ENCODE data around the gene ACADL. TPM values are rescaled to one million over a fixed set of nuclear protein-coding genes. Genes with fewer than 3 reads are reported as not detected.

Gene ACADL
- total RNA-seq, 1 experiment from 2014 or later: 0.24 TPM

- no peaks in the 10 kb centered on the region; the same call in 1 of the 2 replicates for H3K36me3 ChIP-seq (ENCODE audit: low read depth)
- H3K4me2 ChIP-seq: no peak overlapping the region
- no peak for DNase-seq
- peaks cover 17% of the 10 kb centered on the region for H3K4me1 ChIP-seq (replicated peaks; ENCODE audit: insufficient read depth)
- CTCF ChIA-PET: interaction anchor here (0.6 kb wide), 1 partner anchor 125 kb away, joined by 3 read pairs; no protein-coding TSS in a partner anchor
- peaks cover 10% of the 10 kb centered on the region for H3F3A ChIP-seq (ENCODE audit: insufficient read depth, low read depth)
- no TSS peak for BruUV-seq (replicated peaks)
- POLR2A ChIA-PET (ENCODE audit: unreplicated experiment): interaction anchor here (0.6 kb wide), 1 partner anchor 16 kb away, joined by 3 read pairs; no protein-coding TSS in a partner anchor
- no peaks in the 10 kb centered on the region for H4K20me1 ChIP-seq (ENCODE audit: insufficient read depth)
- no peak overlapping the region for H3K27ac ChIP-seq
- H3K4me3 ChIP-seq: no peak overlapping the region
- TF ChIP-seq CTCF (conservative IDR thresholded peaks at IDR 0.05): no peak
- H2AFZ ChIP-seq: no peak overlapping the region
- no peaks in the 10 kb centered on the region for H3K9me3 ChIP-seq (ENCODE audit: insufficient read depth, low read depth)
- H3K79me2 ChIP-seq (ENCODE audit: low read depth): peaks cover 16% of the 10 kb centered on the region
- intact Hi-C loops (cut with micrococcal nuclease; ENCODE audit: unreplicated experiment): no loop called here
- H3K27me3 ChIP-seq (ENCODE audit: insufficient read depth, low read depth): no peaks in the 10 kb centered on the region
- no peaks in the 10 kb centered on the region for H3K9me2 ChIP-seq (ENCODE audit: insufficient read depth)
Measured at GRCh38 chr2:210167227-210167626, 58.0 kb downstream of the ACADL start.

GRCh38 chr2:210162466-210163124 is 62.7 kb downstream of the ACADL start:
- intact Hi-C loops (cut with micrococcal nuclease; ENCODE audit: unreplicated experiment): no loop called here
- POLR2A ChIA-PET (ENCODE audit: unreplicated experiment): no interaction called here
- H3K27ac ChIP-seq: no peak overlapping the region
- no peaks in the 10 kb centered on the region for H3F3A ChIP-seq (ENCODE audit: insufficient read depth, low read depth)
- DNase-seq: no peak
- no peaks in the 10 kb centered on the region for H3K9me2 ChIP-seq (ENCODE audit: insufficient read depth)
- no peaks in the 10 kb centered on the region; the same call in 1 of the 2 replicates for H3K36me3 ChIP-seq (ENCODE audit: low read depth)
- no peaks in the 10 kb centered on the region for H3K4me1 ChIP-seq (replicated peaks; ENCODE audit: insufficient read depth)
- no peaks in the 10 kb centered on the region for H3K27me3 ChIP-seq (ENCODE audit: insufficient read depth, low read depth)
- BruUV-seq (replicated peaks): no TSS peak
- TF ChIP-seq CTCF (conservative IDR thresholded peaks at IDR 0.05) (no peak), EZH2 (IDR thresholded peaks at IDR 0.05; ENCODE audit: low read depth) (no peak)
- no peak overlapping the region for H3K4me3 ChIP-seq
- H4K20me1 ChIP-seq (ENCODE audit: insufficient read depth): no peaks in the 10 kb centered on the region
- H3K4me2 ChIP-seq: no peak overlapping the region
- CTCF ChIA-PET: no interaction called here
- H2AFZ ChIP-seq: no peak overlapping the region
- no peaks in the 10 kb centered on the region for H3K9me3 ChIP-seq (ENCODE audit: insufficient read depth, low read depth)
- H3K79me2 ChIP-seq (ENCODE audit: low read depth): no peaks in the 10 kb centered on the region

GRCh38 chr2:210159059-210159458 is 66.2 kb downstream of the ACADL start:
- Histone ChIP-seq H3K79me2 (ENCODE audit: low read depth) (no peaks in the 10 kb centered on the region), H4K20me1 (ENCODE audit: insufficient read depth) (no peaks in the 10 kb centered on the region), H3K27me3 (ENCODE audit: insufficient read depth, low read depth) (no peaks in the 10 kb centered on the region), H3K4me1 (replicated peaks; ENCODE audit: insufficient read depth) (no peaks in the 10 kb centered on the region), H3K9me3 (ENCODE audit: insufficient read depth, low read depth) (no peaks in the 10 kb centered on the region), H3F3A (ENCODE audit: insufficient read depth, low read depth) (no peaks in the 10 kb centered on the region), H3K4me3 (no peak overlapping the region), H2AFZ (no peak overlapping the region), H3K27ac (no peak overlapping the region), H3K9me2 (ENCODE audit: insufficient read depth) (no peaks in the 10 kb centered on the region), H3K36me3 (ENCODE audit: low read depth) (no peaks in the 10 kb centered on the region), H3K4me2 (no peak overlapping the region)
- POLR2A ChIA-PET (ENCODE audit: unreplicated experiment): no interaction called here
- TF ChIP-seq CTCF (conservative IDR thresholded peaks at IDR 0.05) (no peak), EZH2 (IDR thresholded peaks at IDR 0.05; ENCODE audit: low read depth) (no peak)
- intact Hi-C loops (cut with micrococcal nuclease; ENCODE audit: unreplicated experiment): no loop called here
- CTCF ChIA-PET: no interaction called here
- DNase-seq: no peak
- no TSS peak for BruUV-seq (replicated peaks)

Measured in PC-9 (cell line).